T-helper 17 cell (primary cell): ENCODE results near the gene LENG1. TPM values are rescaled to one million over a fixed set of nuclear protein-coding genes. Genes with fewer than 3 reads are reported as not detected.

Experiments
- ATAC-seq: fragments of 150-1000 bp; cut with Tn5 transposase; 2 replicates; pipeline ENCODE4 v1.10.0; 2021; ENCODE audit warnings: mild to moderate bottlenecking, moderate library complexity
- DNase-seq, 3 donors: peaks; one replicate each; pipeline versions ENCODE4 v3.0.0 to v3.0.0-alpha.2; 2020 to 2021
- H3K9me3 ChIP-seq: one replicate; pipeline ENCODE4 v1.7.0; 2013; ENCODE audit warnings: low read length, mild to moderate bottlenecking; ENCODE audit not compliant: control insufficient read depth, poor library complexity, severe bottlenecking
- H3K27ac Mint-ChIP-seq: one replicate; pipeline ENCODE4 v1.8.0; 2022; ENCODE audit warnings: mild to moderate bottlenecking, moderate library complexity, mixed read lengths
- H3K27me3 Mint-ChIP-seq: one replicate; pipeline ENCODE4 v1.8.0; 2022; ENCODE audit warnings: mixed read lengths
- H3K36me3 Mint-ChIP-seq: one replicate; pipeline ENCODE4 v1.8.0; 2022; ENCODE audit warnings: low read depth, mixed read lengths
- H3K4me1 Mint-ChIP-seq: one replicate; pipeline ENCODE4 v1.8.0; 2022; ENCODE audit warnings: mild to moderate bottlenecking, mixed read lengths
- H3K4me3 Mint-ChIP-seq: one replicate; pipeline ENCODE4 v1.8.0; 2022; ENCODE audit warnings: mild to moderate bottlenecking, moderate library complexity, mixed read lengths
- total RNA-seq, 4 donors: library from RNA in 2 of 4; stranded (reverse) in 2 of 4; gene quantifications; one replicate each; pipeline ENCODE4 v1.2.3 and lab custom pipeline; 2022 to 2026

LENG1 gene
- total RNA-seq, 2 donors from 2014 or later = 8.0 to 9.0 TPM

DNA sequence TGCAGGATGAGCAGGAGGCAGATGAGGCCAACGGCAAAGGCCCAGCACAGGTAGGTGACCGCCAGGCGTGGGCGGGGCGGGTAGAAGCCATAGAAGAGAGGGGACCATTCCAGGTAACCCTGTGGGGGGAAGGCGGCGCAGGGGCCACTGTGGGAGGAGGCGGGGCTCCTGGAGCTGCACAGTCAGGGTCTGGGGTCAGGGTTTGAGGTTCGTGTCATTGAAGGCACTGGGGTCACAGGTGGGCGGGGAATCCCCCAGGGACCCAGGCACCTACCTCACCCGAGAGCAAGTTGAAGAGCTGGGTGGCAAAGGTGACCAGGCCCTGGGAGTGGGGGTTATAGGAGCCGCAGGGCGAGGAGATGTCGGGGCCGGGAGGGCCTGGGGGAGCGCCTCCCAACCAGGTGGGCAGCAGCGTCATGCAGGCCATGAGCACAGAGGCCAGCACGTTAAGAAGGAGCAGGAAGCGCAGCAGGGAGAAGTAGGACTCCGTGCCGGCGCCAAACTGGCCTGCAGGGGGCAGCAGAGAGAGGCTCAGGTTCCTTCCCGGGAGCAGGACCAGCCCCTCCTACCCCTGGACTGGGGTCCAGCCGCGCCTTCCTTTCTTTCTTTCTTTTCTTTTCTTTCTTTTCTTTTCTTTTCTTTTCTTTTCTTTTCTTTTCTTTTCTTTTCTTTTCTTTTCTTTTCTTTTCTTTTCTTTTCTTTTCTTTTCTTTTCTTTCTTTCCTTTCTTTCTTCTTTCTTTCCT is 8.8 kb upstream of the LENG1 start:
- no peaks in the 10 kb centered on the region for H3K27me3 Mint-ChIP-seq
- H3K4me3 Mint-ChIP-seq = peak overlapping the region; percentile 47
- ATAC-seq = peak; percentile 82
- peak overlapping the region; percentile 61 for H3K27ac Mint-ChIP-seq
- H3K4me1 Mint-ChIP-seq = peaks cover 12% of the 10 kb centered on the region
- no peaks in the 10 kb centered on the region for H3K36me3 Mint-ChIP-seq
- no peaks in the 10 kb centered on the region for H3K9me3 ChIP-seq
- DNase-seq = peak; percentile 78 to 89 (median 86)

DNA sequence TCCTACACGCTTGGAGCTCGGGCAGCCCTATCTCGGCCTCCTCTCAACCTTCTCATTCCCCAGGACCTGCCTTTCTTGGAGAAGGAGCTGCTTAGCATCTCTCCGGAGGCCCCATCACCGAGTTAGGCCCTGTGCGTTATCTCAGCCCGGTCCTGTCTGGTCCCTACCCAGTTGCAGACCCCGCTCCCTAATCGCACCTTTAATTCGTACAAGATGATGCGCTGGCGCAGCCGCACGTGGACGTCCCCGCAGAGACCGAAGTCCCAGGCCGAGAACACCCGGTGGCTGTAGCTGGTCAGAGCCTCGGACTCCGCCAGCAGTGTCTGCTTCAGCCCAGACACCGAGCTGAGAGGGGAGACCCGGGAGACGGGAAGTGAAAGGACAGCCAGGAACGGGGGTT is 5.7 kb upstream of the LENG1 start:
- H3K9me3 ChIP-seq = no peaks in the 10 kb centered on the region
- peak overlapping the region; percentile 27 for H3K27ac Mint-ChIP-seq
- no peaks in the 10 kb centered on the region for H3K36me3 Mint-ChIP-seq
- no peak for DNase-seq
- H3K4me3 Mint-ChIP-seq = peak overlapping the region; percentile 80
- H3K27me3 Mint-ChIP-seq = no peaks in the 10 kb centered on the region
- peaks cover 26% of the 10 kb centered on the region for H3K4me1 Mint-ChIP-seq
- ATAC-seq = no peak

DNA sequence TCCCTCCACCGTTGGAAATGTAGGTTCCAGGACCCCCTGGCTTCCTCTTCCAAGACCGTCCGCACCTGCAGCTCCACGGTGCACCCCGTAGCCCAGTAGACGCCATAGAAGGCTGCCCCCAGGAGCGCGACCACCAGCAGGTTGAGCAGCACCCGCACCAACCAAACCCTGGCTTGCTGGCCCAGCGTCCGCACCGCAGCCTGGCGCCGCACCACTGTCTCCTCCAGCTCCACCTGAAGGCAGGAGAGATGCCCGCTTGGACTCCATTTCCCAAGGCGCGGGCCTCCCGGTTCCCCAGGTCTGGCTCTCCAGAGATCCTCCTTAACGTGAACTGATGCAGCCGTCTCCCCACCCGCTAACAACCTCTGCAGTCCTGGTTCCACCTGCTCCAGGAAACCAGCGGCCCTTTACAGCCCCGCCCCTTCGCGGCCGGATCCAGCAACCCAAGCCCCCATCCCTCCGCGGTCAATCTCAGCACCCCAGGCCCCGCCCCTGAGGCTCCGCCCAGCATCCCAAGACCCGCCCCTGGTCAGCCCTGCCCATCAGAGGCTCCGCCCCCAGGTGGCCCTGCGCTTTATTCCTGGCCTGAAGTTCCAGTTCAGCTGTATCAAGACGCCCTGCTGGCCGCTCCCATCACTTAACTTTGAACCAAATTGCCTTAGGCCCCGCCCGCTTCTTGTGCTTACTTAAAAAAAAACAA is 5.0 kb upstream of the LENG1 start:
- Mint-ChIP-seq H3K4me3 (peak overlapping the region; percentile 80), H3K4me1 (peaks cover 32% of the 10 kb centered on the region), H3K27me3 (no peaks in the 10 kb centered on the region), H3K36me3 (peaks cover under 1% of the 10 kb centered on the region), H3K27ac (peak overlapping the region; percentile 27)
- no peaks in the 10 kb centered on the region for H3K9me3 ChIP-seq
- DNase-seq (peak; percentile 34 to 62 (median 46)), ATAC-seq (peak; percentile 3)

DNA sequence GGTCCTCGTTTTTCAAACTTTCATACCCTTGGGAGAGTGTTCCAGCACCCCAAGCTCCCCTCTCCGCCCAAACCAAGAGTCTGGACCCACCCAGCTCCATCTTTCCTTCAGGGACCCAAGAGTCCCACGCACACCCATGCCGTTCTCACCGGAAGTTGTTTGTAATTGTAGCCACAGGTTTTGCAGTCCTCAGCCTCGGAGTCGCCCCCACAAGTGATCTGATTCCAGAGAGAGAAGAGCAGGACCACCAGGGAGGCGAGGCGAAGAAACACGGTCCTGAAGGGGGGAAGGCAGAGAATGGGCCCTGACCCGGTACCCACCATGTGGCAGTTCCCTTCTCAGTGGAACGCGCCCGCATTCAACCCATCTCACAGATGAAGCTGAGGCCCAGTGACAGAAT is 3.4 kb upstream of the LENG1 start:
- no peak for ATAC-seq
- peaks cover 2% of the 10 kb centered on the region for H3K36me3 Mint-ChIP-seq
- H3K27me3 Mint-ChIP-seq = no peaks in the 10 kb centered on the region
- H3K27ac Mint-ChIP-seq = peak overlapping the region; percentile 30
- peaks cover 35% of the 10 kb centered on the region for H3K4me1 Mint-ChIP-seq
- peak overlapping the region; percentile 87 for H3K4me3 Mint-ChIP-seq
- H3K9me3 ChIP-seq = no peaks in the 10 kb centered on the region
- no peak for DNase-seq

DNA sequence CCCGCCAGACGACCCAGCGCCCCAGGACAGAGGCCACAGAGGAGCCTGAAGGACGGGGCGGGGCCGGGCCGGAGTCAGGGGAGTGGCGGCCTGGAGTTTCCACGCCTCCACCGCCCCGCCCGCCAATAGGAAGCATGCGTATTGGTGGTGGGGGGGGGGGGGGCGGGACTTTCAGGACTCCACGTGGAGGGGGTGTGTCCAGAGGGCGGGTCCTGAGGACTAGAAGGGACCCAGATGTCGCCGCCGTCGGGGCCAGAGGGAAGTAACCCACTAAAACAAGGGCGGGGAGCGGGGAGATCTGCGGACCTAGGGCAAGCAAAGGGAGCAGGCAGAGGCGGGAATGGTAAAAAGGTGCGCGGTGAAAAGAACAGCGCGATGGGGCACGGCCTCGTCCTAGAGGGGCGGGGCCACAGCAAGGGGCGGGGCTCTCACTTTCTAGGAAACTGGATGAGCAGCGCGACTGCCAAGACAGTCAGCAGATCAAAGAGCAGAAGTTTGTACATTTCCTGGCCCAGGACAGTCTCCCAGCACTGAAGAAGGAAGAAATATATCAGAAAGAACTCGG is 2.8 kb upstream of the LENG1 start:
- Mint-ChIP-seq H3K4me3 (peak overlapping the region; percentile 87), H3K4me1 (peaks cover 35% of the 10 kb centered on the region), H3K27me3 (no peaks in the 10 kb centered on the region), H3K27ac (peak overlapping the region; percentile 30), H3K36me3 (peaks cover 2% of the 10 kb centered on the region)
- no peaks in the 10 kb centered on the region for H3K9me3 ChIP-seq
- ATAC-seq (peak; percentile 11), DNase-seq (peak; percentile 59 to 75 (median 71))

DNA sequence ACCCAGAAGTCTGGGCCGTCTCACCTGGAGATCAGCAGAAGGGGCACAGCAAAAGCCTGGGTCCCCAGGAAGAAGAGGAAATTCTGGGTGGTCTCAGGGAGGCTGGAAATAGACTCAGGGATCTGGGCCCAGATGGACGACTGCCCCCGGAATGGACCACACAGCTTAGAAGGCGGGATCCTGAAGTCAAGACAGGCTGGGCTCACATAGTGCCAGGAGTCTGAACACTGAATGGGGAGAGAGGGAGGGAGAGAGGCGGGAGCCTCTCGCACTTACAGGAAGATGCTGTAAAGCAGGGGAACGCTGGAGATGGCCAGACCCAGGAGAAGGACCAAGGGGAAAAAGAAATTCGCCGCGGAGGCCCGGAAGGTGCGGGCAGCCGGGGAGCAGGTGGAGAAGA is 1.3 kb upstream of the LENG1 start:
- Mint-ChIP-seq H3K27me3 (no peaks in the 10 kb centered on the region), H3K27ac (peak overlapping the region; percentile 98), H3K36me3 (peaks cover 7% of the 10 kb centered on the region), H3K4me1 (peaks cover 42% of the 10 kb centered on the region), H3K4me3 (peak overlapping the region; percentile 99)
- ATAC-seq (no peak), DNase-seq (no peak)
- H3K9me3 ChIP-seq = no peaks in the 10 kb centered on the region

DNA sequence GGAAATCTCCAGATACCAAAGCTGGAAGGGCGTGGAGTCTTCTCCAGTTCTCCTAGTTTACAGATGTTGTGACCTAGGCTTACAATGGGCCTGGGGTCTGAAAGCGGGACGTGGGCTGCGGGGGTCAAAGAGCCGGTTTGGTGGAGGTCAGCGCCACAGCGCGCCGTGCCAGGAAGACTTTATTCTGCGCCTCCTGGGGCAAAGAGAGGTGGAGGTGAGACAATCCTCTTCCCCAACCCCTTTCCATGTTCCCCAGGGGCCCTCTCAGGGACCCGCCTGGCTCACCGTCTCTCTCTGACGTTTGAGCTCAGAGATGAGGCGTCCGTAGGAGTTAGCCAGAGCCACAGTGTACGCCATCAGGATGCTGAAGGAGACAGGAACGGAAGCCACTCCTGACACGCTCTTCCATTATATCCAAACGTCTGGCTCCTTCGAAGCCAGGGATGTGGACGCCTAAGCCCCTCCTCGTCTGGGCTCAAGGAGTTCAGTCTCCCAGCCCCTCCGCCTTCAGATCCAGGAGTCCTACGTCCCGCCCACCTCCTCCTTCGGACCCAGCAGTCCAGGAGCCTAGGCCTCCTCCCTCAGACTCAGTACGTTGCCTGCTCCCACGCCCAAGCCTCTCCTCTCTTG is 776 bp upstream of the LENG1 start:
- H3K27ac Mint-ChIP-seq = peak overlapping the region; percentile 98
- no peaks in the 10 kb centered on the region for H3K9me3 ChIP-seq
- DNase-seq (no peak), ATAC-seq (no peak)
- H3K36me3 Mint-ChIP-seq = peaks cover 7% of the 10 kb centered on the region
- peaks cover 42% of the 10 kb centered on the region for H3K4me1 Mint-ChIP-seq
- H3K4me3 Mint-ChIP-seq = peak overlapping the region; percentile 99
- H3K27me3 Mint-ChIP-seq = no peaks in the 10 kb centered on the region

DNA sequence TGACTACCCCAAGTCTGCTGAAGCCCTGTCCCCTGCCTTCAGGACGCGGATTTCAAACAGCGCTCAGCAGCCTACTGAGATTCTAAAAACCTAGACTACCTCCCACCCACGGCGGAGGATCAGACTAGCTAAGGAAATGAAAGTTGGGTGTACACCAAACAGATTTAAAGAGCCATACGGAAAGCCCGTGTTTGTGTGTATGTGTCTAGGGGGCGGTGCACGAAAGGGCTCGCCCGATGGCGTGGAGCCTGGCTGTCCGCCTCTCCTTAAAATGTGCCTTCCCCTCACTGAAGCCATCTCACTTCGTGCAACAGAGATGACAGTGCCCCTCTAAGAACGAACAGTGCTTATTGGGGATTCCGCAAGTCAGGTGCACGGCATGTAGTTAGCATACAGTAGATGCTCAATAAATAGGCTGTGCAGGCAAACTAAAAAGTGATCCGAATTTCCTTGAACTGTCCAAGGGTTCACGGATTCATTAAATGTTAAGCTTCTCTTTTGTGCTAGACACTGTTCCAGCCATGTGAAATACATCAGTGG is 639 bp downstream of the LENG1 start:
- ATAC-seq = no peak
- H3K36me3 Mint-ChIP-seq = peaks cover 8% of the 10 kb centered on the region
- no peaks in the 10 kb centered on the region for H3K9me3 ChIP-seq
- peaks cover 44% of the 10 kb centered on the region for H3K4me1 Mint-ChIP-seq
- no peaks in the 10 kb centered on the region for H3K27me3 Mint-ChIP-seq
- H3K27ac Mint-ChIP-seq = peak overlapping the region; percentile 98
- peak overlapping the region; percentile 99 for H3K4me3 Mint-ChIP-seq
- DNase-seq = no peak

DNA sequence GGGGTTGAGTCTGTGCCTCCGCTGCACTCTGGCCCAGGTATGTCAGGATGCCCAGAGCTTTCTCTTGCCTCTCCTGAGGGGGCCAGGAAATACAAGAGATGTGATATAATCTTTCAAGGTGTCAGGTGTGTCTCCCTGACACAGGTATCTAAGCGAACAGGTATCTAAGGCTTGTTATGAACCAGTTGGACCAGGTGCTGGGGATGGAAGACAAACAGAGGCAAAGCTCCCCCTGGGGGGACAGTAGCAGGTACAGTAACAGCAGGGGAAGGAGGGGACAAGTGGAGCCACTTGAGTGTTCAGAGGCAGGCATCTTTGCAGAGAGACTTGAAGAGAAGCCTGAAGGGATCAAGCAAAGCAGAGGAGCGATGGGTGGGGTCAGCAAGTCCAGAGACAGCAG is 2.6 kb downstream of the LENG1 start:
- no peak overlapping the region for H3K4me3 Mint-ChIP-seq

DNA sequence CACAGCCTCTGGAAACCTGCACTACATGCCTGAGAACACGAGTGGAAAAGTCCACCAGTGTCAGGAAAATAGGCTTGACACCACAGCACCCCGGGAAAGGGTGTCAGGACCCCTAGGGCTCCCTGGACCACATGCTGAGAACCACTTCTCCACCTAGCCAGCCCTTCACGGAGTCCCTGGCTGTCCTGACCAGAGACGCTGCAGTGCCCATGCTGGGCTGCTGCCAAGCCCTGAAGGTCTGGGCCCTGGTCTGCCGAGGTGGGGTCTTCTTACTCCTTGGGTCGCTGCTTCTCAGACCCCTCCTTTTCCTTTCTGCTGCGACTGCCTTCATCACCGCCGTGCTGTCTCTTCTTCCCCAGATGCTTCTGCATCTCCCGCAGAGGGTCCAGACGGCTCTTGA is 3.0 kb downstream of the LENG1 start:
- no peak overlapping the region for H3K4me3 Mint-ChIP-seq
- DNase-seq (no peak), ATAC-seq (no peak)
- peaks cover 12% of the 10 kb centered on the region for H3K36me3 Mint-ChIP-seq
- H3K9me3 ChIP-seq = no peaks in the 10 kb centered on the region
- peaks cover 43% of the 10 kb centered on the region for H3K4me1 Mint-ChIP-seq
- peak overlapping the region; percentile 41 for H3K27ac Mint-ChIP-seq
- H3K27me3 Mint-ChIP-seq = no peaks in the 10 kb centered on the region

More for the DNA sequence above, 2.6 kb downstream of the LENG1 start:
- no peaks in the 10 kb centered on the region for H3K9me3 ChIP-seq
- H3K27ac Mint-ChIP-seq = peak overlapping the region; percentile 41
- no peaks in the 10 kb centered on the region for H3K27me3 Mint-ChIP-seq
- peaks cover 43% of the 10 kb centered on the region for H3K4me1 Mint-ChIP-seq
- DNase-seq (no peak), ATAC-seq (no peak)
- peaks cover 12% of the 10 kb centered on the region for H3K36me3 Mint-ChIP-seq

DNA sequence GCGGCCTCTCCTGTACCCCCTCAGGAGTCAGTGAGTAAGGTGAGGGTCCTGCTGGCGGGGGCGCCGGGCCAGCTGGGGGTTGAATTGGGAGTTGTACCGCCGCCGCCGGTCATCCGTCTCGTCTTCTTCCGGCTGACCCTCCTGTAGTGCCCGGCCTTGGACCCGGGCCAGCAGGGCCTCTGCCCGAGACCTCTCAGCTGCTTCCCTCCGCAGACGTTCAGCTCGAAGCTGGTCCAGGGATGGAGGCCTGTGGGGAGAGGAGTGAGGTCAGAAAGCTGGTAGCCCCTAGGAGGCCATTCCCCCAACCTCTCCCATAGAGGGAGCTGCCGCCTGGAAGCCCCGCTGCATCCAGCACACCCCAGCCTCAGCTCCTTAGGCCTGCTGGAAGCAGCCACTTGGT is 3.8 kb downstream of the LENG1 start:
- no peak for DNase-seq
- no peak for ATAC-seq
- H3K4me1 Mint-ChIP-seq = peaks cover 42% of the 10 kb centered on the region
- H3K27ac Mint-ChIP-seq = peak overlapping the region; percentile 41
- peaks cover 12% of the 10 kb centered on the region for H3K36me3 Mint-ChIP-seq
- no peaks in the 10 kb centered on the region for H3K9me3 ChIP-seq
- H3K4me3 Mint-ChIP-seq = no peak overlapping the region
- no peaks in the 10 kb centered on the region for H3K27me3 Mint-ChIP-seq

DNA sequence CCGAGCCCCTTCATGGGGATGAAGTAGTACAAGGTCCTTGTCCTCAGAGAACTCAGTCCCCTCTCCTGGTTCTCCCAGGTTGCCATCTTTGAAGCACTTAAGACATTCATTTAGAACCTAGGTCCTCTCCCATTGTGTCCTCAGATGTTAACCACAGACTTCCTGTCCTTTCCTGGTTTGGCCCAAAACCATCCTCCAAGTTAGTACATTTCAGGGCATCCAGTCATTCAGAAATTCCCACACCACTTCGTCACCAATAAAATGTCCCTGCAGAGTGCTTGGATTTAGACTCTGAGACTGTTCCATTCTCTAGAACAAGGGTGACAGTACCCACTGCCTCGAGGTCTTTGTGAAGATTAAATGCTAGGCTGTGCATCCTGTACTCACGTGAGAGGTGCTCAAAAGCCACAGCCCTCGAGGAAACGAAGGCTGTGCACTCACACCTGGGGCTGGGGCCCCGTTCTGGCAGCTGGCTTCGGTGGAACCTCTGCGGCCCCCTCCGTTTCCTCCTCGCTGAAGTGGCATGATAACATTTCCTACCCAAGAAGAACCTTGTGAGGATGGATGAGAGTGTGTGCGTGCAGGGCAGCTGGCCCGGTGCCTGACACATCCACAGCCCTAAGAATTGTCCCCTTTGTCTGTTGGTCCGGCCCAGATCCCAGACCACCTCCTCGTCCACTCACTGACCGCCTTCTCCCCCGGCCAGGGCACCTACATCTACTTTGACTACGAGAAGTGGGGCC is 4.7 kb downstream of the LENG1 start:
- Mint-ChIP-seq H3K4me1 (peaks cover 37% of the 10 kb centered on the region), H3K27me3 (no peaks in the 10 kb centered on the region), H3K27ac (peak overlapping the region; percentile 81), H3K4me3 (peak overlapping the region; percentile 25), H3K36me3 (peaks cover 14% of the 10 kb centered on the region)
- DNase-seq (no peak), ATAC-seq (peak; percentile 3)
- no peaks in the 10 kb centered on the region for H3K9me3 ChIP-seq
